MM.1S (cell line): ENCODE data around the gene OR6B2.

Experiments used
- DNase-seq: peaks from one replicate; pipeline ENCODE4 v3.0.0-alpha.2; 2015
- H2AFZ ChIP-seq: fragments of 300-600 bp; sonication (generic); 2 replicates; pipeline ENCODE4 v1.6.0; 2016; ENCODE audit warnings: antibody characterized with exemption, low read length
- H3F3A ChIP-seq: fragments of 300-600 bp; sonication (generic); 2 replicates; pipeline ENCODE4 v1.6.1; 2016; ENCODE audit warnings: mild to moderate bottlenecking, antibody characterized with exemption, low read length, moderate library complexity, mixed read lengths; ENCODE audit not compliant: insufficient read depth
- H3K27ac ChIP-seq: fragments of 300-600 bp; sonication (generic); 2 replicates; pipeline ENCODE4 v1.5.1; 2016; ENCODE audit warnings: mild to moderate bottlenecking, low read length
- H3K27me3 ChIP-seq: fragments of 300-600 bp; sonication (generic); replicated peaks from 2 replicates; pipeline ENCODE4 v1.6.0; 2016; ENCODE audit warnings: low read length; ENCODE audit not compliant: insufficient read depth
- H3K36me3 ChIP-seq: fragments of 300-600 bp; sonication (generic); replicated peaks from 2 replicates; pipeline ENCODE4 v1.6.1; 2016; ENCODE audit warnings: mild to moderate bottlenecking, low read length, mixed read lengths; ENCODE audit not compliant: insufficient read depth
- H3K4me1 ChIP-seq: fragments of 300-600 bp; sonication (generic); 2 replicates; pipeline ENCODE4 v1.6.1; 2016; ENCODE audit warnings: low read length, mixed read lengths
- H3K4me2 ChIP-seq: fragments of 300-600 bp; sonication (generic); 2 replicates; pipeline ENCODE4 v1.6.0; 2016; ENCODE audit warnings: low read depth, low read length
- H3K4me3 ChIP-seq: fragments of 300-600 bp; sonication (generic); 2 replicates; pipeline ENCODE4 v1.5.1; 2016; ENCODE audit warnings: low read length, mixed read lengths
- H3K79me2 ChIP-seq: fragments of 300-600 bp; sonication (generic); 2 replicates; pipeline ENCODE4 v1.6.1; 2016; ENCODE audit warnings: mixed run types, low read length, mixed read lengths
- H3K9ac ChIP-seq: fragments of 300-600 bp; sonication (generic); 2 replicates; pipeline ENCODE4 v1.6.1; 2016; ENCODE audit warnings: low read length, mixed read lengths
- H3K9me2 ChIP-seq: fragments of 300-600 bp; sonication (generic); replicated peaks from 2 replicates; pipeline ENCODE4 v1.6.1; 2016; ENCODE audit warnings: mild to moderate bottlenecking, low read length, mixed read lengths; ENCODE audit not compliant: insufficient read depth
- H3K9me3 ChIP-seq: fragments of 300-600 bp; sonication (generic); replicated peaks from 2 replicates; pipeline ENCODE4 v1.6.1; 2016; ENCODE audit warnings: mild to moderate bottlenecking, low read length, mixed read lengths; ENCODE audit not compliant: insufficient read depth
- H4K20me1 ChIP-seq: fragments of 300-600 bp; sonication (generic); 2 replicates; pipeline ENCODE4 v1.6.1; 2016; ENCODE audit warnings: mild to moderate bottlenecking, low read length, moderate library complexity, mixed read lengths; ENCODE audit not compliant: insufficient read depth
- EZH2 ChIP-seq: fragments of 300-600 bp; sonication (generic); optimal IDR thresholded peaks from 2 replicates; pipeline ENCODE3; 2017; ENCODE audit warnings: low read depth, mild to moderate bottlenecking, antibody characterized with exemption, low read length, mixed read lengths
- EZH2phosphoT487 ChIP-seq: fragments of 300-600 bp; sonication (generic); IDR thresholded peaks from 2 replicates; pipeline ENCODE4 v1.6.1; 2018; ENCODE audit warnings: antibody characterized with exemption, low read length
- TF ChIP-seq, protein P1 (sequence below): fragments of 300-600 bp; sonication (generic); IDR thresholded peaks from 2 replicates; pipeline ENCODE4 v1.5.1; 2016; ENCODE audit warnings: antibody characterized with exemption, low read length, mixed read lengths

The OR6B2 gene

GRCh38 chr2:239997686-239998409 lies 32.4 kb downstream of the OR6B2 start:
- no peaks in the 10 kb centered on the region for H4K20me1 ChIP-seq
- H3K4me2 ChIP-seq: no peak overlapping the region
- peaks cover 4% of the 10 kb centered on the region; the same call in 1 of the 2 replicates for H3K4me1 ChIP-seq
- no peak overlapping the region for H3K4me3 ChIP-seq
- H3K79me2 ChIP-seq: no peaks in the 10 kb centered on the region
- H3K27ac ChIP-seq: no peak overlapping the region
- TF ChIP-seq EZH2phosphoT487 (no peak), EZH2 (no peak)
- TF ChIP-seq, protein P1, sequence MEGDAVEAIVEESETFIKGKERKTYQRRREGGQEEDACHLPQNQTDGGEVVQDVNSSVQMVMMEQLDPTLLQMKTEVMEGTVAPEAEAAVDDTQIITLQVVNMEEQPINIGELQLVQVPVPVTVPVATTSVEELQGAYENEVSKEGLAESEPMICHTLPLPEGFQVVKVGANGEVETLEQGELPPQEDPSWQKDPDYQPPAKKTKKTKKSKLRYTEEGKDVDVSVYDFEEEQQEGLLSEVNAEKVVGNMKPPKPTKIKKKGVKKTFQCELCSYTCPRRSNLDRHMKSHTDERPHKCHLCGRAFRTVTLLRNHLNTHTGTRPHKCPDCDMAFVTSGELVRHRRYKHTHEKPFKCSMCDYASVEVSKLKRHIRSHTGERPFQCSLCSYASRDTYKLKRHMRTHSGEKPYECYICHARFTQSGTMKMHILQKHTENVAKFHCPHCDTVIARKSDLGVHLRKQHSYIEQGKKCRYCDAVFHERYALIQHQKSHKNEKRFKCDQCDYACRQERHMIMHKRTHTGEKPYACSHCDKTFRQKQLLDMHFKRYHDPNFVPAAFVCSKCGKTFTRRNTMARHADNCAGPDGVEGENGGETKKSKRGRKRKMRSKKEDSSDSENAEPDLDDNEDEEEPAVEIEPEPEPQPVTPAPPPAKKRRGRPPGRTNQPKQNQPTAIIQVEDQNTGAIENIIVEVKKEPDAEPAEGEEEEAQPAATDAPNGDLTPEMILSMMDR: no peak
- H3K27me3 ChIP-seq: no peaks in the 10 kb centered on the region
- DNase-seq: no peak
- no peaks in the 10 kb centered on the region; the same call in none of the 2 replicates for H3K36me3 ChIP-seq
- no peaks in the 10 kb centered on the region for H3F3A ChIP-seq
- no peaks in the 10 kb centered on the region for H3K9me3 ChIP-seq
- no peak overlapping the region for H2AFZ ChIP-seq
- no peak overlapping the region for H3K9ac ChIP-seq
- no peaks in the 10 kb centered on the region for H3K9me2 ChIP-seq

DNA sequence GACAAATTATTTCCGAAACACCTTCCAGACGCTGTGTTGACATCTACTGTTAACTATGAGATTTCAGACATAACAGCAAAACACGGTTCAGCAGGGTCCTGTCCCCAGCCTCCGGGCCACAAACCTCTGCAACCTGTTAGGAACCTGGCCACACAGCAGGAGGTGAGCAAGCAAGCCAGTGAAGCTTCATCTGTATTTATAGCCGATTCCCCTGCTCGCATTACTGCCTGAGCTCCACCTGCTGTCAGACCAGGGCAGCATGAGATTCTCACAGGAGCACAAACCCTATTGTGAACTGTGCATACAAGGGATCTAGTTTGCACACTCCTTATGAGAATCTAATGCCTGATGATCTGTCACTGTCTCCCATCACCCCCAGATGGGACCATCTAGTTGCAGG lies 36.1 kb downstream of the OR6B2 start:
- no peak for DNase-seq
- no peaks in the 10 kb centered on the region for H4K20me1 ChIP-seq
- peaks cover 6% of the 10 kb centered on the region; the same call in 1 of the 2 replicates for H3K79me2 ChIP-seq
- H3K4me3 ChIP-seq: no peak overlapping the region
- H3K36me3 ChIP-seq: no peaks in the 10 kb centered on the region
- H3F3A ChIP-seq: peaks cover 8% of the 10 kb centered on the region; the same call in 1 of the 2 replicates
- TF ChIP-seq EZH2phosphoT487 (no peak), EZH2 (no peak)
- no peak overlapping the region for H3K27ac ChIP-seq
- no peaks in the 10 kb centered on the region for H3K9me2 ChIP-seq
- no peaks in the 10 kb centered on the region for H3K27me3 ChIP-seq
- no peak overlapping the region for H2AFZ ChIP-seq
- peaks cover 16% of the 10 kb centered on the region for H3K4me1 ChIP-seq
- no peak overlapping the region for H3K9ac ChIP-seq
- no peaks in the 10 kb centered on the region for H3K9me3 ChIP-seq
- H3K4me2 ChIP-seq: no peak overlapping the region

GRCh38 chr2:239993291-239993690 lies 36.9 kb downstream of the OR6B2 start:
- DNase-seq: no peak
- Histone ChIP-seq H3K9me2 (no peaks in the 10 kb centered on the region), H3K4me1 (peaks cover 16% of the 10 kb centered on the region), H3K9me3 (no peaks in the 10 kb centered on the region), H3K4me2 (no peak overlapping the region), H2AFZ (no peak overlapping the region), H3K9ac (no peak overlapping the region), H3K36me3 (no peaks in the 10 kb centered on the region), H3K27ac (no peak overlapping the region), H3F3A (peaks cover 8% of the 10 kb centered on the region; the same call in 1 of the 2 replicates), H3K79me2 (peaks cover 6% of the 10 kb centered on the region; the same call in 1 of the 2 replicates), H4K20me1 (no peaks in the 10 kb centered on the region), H3K4me3 (no peak overlapping the region), H3K27me3 (no peaks in the 10 kb centered on the region)
- TF ChIP-seq, protein P1: no peak
- no peak for TF ChIP-seq EZH2phosphoT487
- TF ChIP-seq EZH2: no peak
